T47D (cell line): ENCODE measurements around the gene EFR3B.
"Not testable (repeated sequence)": the region's sequence is repeated elsewhere in the genome, so short reads cannot be mapped to it uniquely, and the experiment has no call there.

Experiments used
- DNase-seq, 2 experiments: peaks; one replicate each; pipeline versions ENCODE4 v3.0.0 to v3.0.0-alpha.2; 2011 to 2012; ENCODE audit warnings: low read depth in 1 of 2, low spot score in 1 of 2
- JUND ChIP-seq: IDR thresholded peaks from 2 replicates; pipeline ENCODE4 v1.6.1; 2012; ENCODE audit warnings: low read depth
- in situ Hi-C: cut with HindIII; loops from 2 replicates; pipeline ENCODE4 v1.10.0; 2016; ENCODE audit warnings: low sequenced_read_pairs, low pct_unique_long_range_greater_than_20kb

Gene EFR3B

GRCh38 chr2:25131567-25132298, 89.9 kb downstream of the EFR3B start:
- TF ChIP-seq JUND, result no peak
- DNase-seq, result no peak
- in situ Hi-C loops, result no loop called here

- no peak for DNase-seq
- TF ChIP-seq JUND, result no peak
- in situ Hi-C loops, result no loop called here
Observed at GRCh38 chr2:25132299-25132635, 90.4 kb downstream of the EFR3B start.

- in situ Hi-C loops, result no loop called here
- no peak for TF ChIP-seq JUND
- no peak for DNase-seq
Observed at GRCh38 chr2:25132693-25133092, 90.8 kb downstream of the EFR3B start.

GRCh38 chr2:25140535-25140934, 98.7 kb downstream of the EFR3B start:
- in situ Hi-C loops, DNase-seq: not testable (repeated sequence)

GRCh38 chr2:25141120-25141519, 99.2 kb downstream of the EFR3B start:
- no peak for TF ChIP-seq JUND
- in situ Hi-C loops, result no loop called here

GRCh38 chr2:25145803-25146202, 103.9 kb downstream of the EFR3B start:
- in situ Hi-C loops, result no loop called here
- no peak for TF ChIP-seq JUND
- DNase-seq, result no peak

More at GRCh38 chr2:25141120-25141519, 99.2 kb downstream of the EFR3B start:
- peak in 1 of 2 experiments; percentile 20 for DNase-seq

GRCh38 chr2:25146896-25147295, 105.0 kb downstream of the EFR3B start:
- no peak for DNase-seq
- TF ChIP-seq JUND, result no peak
- in situ Hi-C loops, result no loop called here

- no peak for DNase-seq
- TF ChIP-seq JUND, result no peak
- in situ Hi-C loops, result no loop called here
Observed at GRCh38 chr2:25149646-25150045, 107.8 kb downstream of the EFR3B start.

GRCh38 chr2:25150993-25151392, 109.1 kb downstream of the EFR3B start:
- in situ Hi-C loops, DNase-seq: not testable (repeated sequence)

GRCh38 chr2:25151718-25152117, 109.8 kb downstream of the EFR3B start:
- DNase-seq, result no peak
- TF ChIP-seq JUND, result no peak
- in situ Hi-C loops, result no loop called here

GRCh38 chr2:25155401-25155800, 113.5 kb downstream of the EFR3B start:
- TF ChIP-seq JUND, result no peak
- no peak for DNase-seq
- in situ Hi-C loops, result no loop called here

- DNase-seq, result no peak
- in situ Hi-C loops, result no loop called here
- no peak for TF ChIP-seq JUND
Observed at GRCh38 chr2:25158096-25158852, 116.4 kb downstream of the EFR3B start.

GRCh38 chr2:25159949-25160348, 118.1 kb downstream of the EFR3B start:
- no peak for DNase-seq
- TF ChIP-seq JUND, result no peak
- in situ Hi-C loops, result no loop called here
